Esophagus muscularis mucosa (tissue), 4 donors: ENCODE data around the gene OR2AG1. TPM values are rescaled to one million over a fixed set of nuclear protein-coding genes. Genes with fewer than 3 reads are reported as not detected.

Experiments
- DNase-seq: peaks from one replicate; pipeline ENCODE4 v3.0.0-alpha.2; 2017; ENCODE audit errors: extremely low spot score
- H3K27ac ChIP-seq, 4 donors: fragments of 200-600 bp; sonication (generic); replicated peaks in 1 of 4; 1 replicate in 3 of 4; 2 replicates in 1 of 4; pipeline ENCODE4 v1.5.1; 2016 to 2019; ENCODE audit warnings: mild to moderate bottlenecking in 1 of 4
- H3K27me3 ChIP-seq, 4 donors: fragments of 200-600 bp; sonication (generic); one replicate each; pipeline versions ENCODE4 v1.5.1 to v1.6.0; 2016 to 2019
- H3K36me3 ChIP-seq, 4 donors: fragments of 200-600 bp; sonication (generic); one replicate each; pipeline ENCODE4 v1.5.1; 2016 to 2019
- H3K4me1 ChIP-seq, 4 donors: fragments of 200-600 bp; sonication (generic); one replicate each; pipeline ENCODE4 v1.5.1; 2016 to 2019
- H3K4me3 ChIP-seq, 4 donors: fragments of 200-600 bp; sonication (generic); 1 replicate in 2 of 4; 2 replicates in 2 of 4; pipeline ENCODE4 v1.5.1; 2016 to 2019; ENCODE audit warnings: mild to moderate bottlenecking in 4 of 4, moderate library complexity in 1 of 4
- H3K9me3 ChIP-seq, 4 donors: fragments of 200-600 bp; sonication (generic); 1 replicate in 3 of 4; 2 replicates in 1 of 4; pipeline ENCODE4 v1.5.1; 2016 to 2019
- CTCF ChIP-seq, 3 experiments: fragments of 200-600 bp in 2 of 3; fragments of 450-650 bp in 1 of 3; sonication (generic) in 2 of 3; IDR thresholded peaks; one replicate each; pipeline ENCODE4 v1.5.1; 2017 to 2019; ENCODE audit warnings: antibody characterized with exemption in 3 of 3, mild to moderate bottlenecking in 2 of 3, moderate library complexity in 1 of 3
- EP300 ChIP-seq: sonication (generic); formaldehyde crosslinking; IDR thresholded peaks from one replicate; pipeline ENCODE4 v1.6.1; 2017; ENCODE audit warnings: antibody characterized with exemption
- POLR2A ChIP-seq: fragments of 450-650 bp; IDR thresholded peaks from one replicate; pipeline ENCODE4 v1.6.1; 2017; ENCODE audit warnings: antibody characterized with exemption, moderate library complexity, mild to moderate bottlenecking, low read depth
- POLR2AphosphoS5 ChIP-seq, 2 donors: sonication (generic); formaldehyde crosslinking; IDR thresholded peaks; one replicate each; pipeline ENCODE4 v1.6.1; 2017; ENCODE audit warnings: antibody characterized with exemption in 2 of 2
- WGBS: methylation state at CpG from one replicate; pipeline ENCODE4 v1.1.5; 2018; 5-methylcytosine and 5-hydroxymethylcytosine counted together
- intact Hi-C: fragments of 100-400 bp; cut with DNase I; formaldehyde crosslinking; loops from one replicate; pipeline ENCODE4 v1.15.1; 2023
- total RNA-seq, 4 donors: library from RNA; depleted of rRNA; stranded (reverse); fragments of >200 nt; gene quantifications; one replicate each; pipeline versions ENCODE4 v1.1.0 to v1.2.1, GENCODE V29; 2016

Gene OR2AG1
- total RNA-seq, 4 donors from 2014 or later = not detected

DNA sequence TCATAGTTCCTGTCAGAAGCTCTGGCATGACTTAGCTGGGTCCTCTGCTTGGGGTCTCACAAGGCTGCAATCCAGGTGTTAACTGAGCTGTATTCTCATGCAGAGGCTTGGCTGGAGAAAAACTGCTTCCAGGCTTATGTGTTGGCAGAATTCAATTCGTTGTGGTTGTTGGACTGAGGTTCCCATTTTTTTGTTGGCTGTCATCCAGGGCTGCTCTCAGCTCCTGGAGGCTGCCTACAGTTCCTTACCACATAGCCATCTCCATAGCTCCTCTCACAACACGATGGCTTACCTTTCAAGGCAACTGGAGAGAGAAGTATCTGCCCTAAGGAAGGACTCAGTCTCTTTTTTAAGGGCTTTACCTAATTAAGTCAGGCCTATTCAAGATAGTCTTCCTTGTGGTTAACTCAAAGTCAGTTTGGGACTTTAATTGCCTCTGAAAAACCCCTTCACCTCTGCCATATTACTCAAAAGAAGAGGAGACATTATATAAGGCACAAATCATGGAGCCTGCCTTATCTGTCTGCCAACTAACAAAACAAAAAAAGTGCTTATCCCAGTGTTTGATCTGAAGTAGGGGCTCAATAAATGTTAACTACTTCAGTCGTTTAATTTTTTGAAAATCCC is 46.2 kb upstream of the OR2AG1 start:
- Histone ChIP-seq H3K4me3 (no peak overlapping the region), H3K27ac (no peak overlapping the region), H3K27me3 (no peaks in the 10 kb centered on the region), H3K36me3 (peaks cover 0 to 9% (median 0%) of the 10 kb centered on the region in 4 donors), H3K9me3 (no peaks in the 10 kb centered on the region), H3K4me1 (no peaks in the 10 kb centered on the region)
- DNase-seq = no peak
- WGBS = 63% methylated on average over 3 of the region's 3 CpGs
- intact Hi-C loops = no loop called here
- no peak for TF ChIP-seq POLR2AphosphoS5 (IDR thresholded peaks at IDR 0.05)
- TF ChIP-seq POLR2A = no peak

- Histone ChIP-seq H3K27ac (no peak overlapping the region), H3K4me3 (no peak overlapping the region), H3K9me3 (no peaks in the 10 kb centered on the region), H3K36me3 (peaks cover 0 to 8% (median 0%) of the 10 kb centered on the region in 4 donors), H3K27me3 (no peaks in the 10 kb centered on the region), H3K4me1 (no peaks in the 10 kb centered on the region)
- no peak for DNase-seq
- 17% methylated on average over 2 of the region's 2 CpGs for WGBS
- no peak for TF ChIP-seq POLR2AphosphoS5 (IDR thresholded peaks at IDR 0.05)
- peak; percentile 49 to 63 (median 50) for TF ChIP-seq CTCF (IDR thresholded peaks at IDR 0.05)
- TF ChIP-seq POLR2A = no peak
- TF ChIP-seq EP300 = no peak
- intact Hi-C loops = no loop called here
Observed at GRCh38 chr11:6737872-6738466, 44.9 kb upstream of the OR2AG1 start.

- H3K4me3 ChIP-seq = no peak overlapping the region
- peaks cover 0 to 5% (median 0%) of the 10 kb centered on the region in 4 donors for H3K36me3 ChIP-seq
- DNase-seq = no peak
- no peak overlapping the region for H3K27ac ChIP-seq
- intact Hi-C loops = no loop called here
- 93% methylated on average over 1 of the region's 1 CpG for WGBS
- no peaks in the 10 kb centered on the region for H3K4me1 ChIP-seq
- no peak for TF ChIP-seq CTCF (IDR thresholded peaks at IDR 0.05)
- no peak for TF ChIP-seq POLR2AphosphoS5 (IDR thresholded peaks at IDR 0.05)
- no peak for TF ChIP-seq POLR2A
- no peak for TF ChIP-seq EP300
- no peaks in the 10 kb centered on the region for H3K9me3 ChIP-seq
- H3K27me3 ChIP-seq = no peaks in the 10 kb centered on the region
Observed at GRCh38 chr11:6738590-6738989, 44.2 kb upstream of the OR2AG1 start.

- Histone ChIP-seq H3K4me3 (no peak overlapping the region), H3K27me3 (no peaks in the 10 kb centered on the region), H3K27ac (no peak overlapping the region), H3K36me3 (no peaks in the 10 kb centered on the region), H3K4me1 (no peaks in the 10 kb centered on the region), H3K9me3 (no peaks in the 10 kb centered on the region)
- 62% methylated on average over 7 of the region's 7 CpGs for WGBS
- intact Hi-C loops = no loop called here
- DNase-seq = no peak
- TF ChIP-seq POLR2A = no peak
- no peak for TF ChIP-seq CTCF (IDR thresholded peaks at IDR 0.05)
- no peak for TF ChIP-seq EP300
- TF ChIP-seq POLR2AphosphoS5 (IDR thresholded peaks at IDR 0.05) = no peak
Observed at GRCh38 chr11:6742260-6742659, 40.6 kb upstream of the OR2AG1 start.

DNA sequence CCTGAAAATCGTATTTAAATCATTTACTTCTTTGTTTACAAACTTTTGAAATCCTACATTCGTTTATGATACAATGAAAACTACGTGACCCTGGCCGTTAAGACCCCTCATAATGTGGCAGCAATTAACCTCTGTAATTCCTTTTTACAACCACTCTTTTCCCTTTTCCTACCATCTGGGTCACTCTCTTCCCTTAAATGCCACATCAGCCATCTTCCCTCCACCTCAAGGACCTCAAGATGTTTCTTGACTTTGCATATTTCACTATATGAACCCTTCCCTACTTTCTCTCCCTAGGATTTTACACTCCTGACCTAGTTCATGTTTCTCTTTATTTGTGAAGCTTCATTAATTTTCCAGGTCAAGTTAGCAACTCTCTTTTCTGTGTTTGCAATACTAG is 37.8 kb upstream of the OR2AG1 start:
- no peaks in the 10 kb centered on the region for H3K4me1 ChIP-seq
- H3K27ac ChIP-seq = peak overlapping the region in 1 of 4 donors; percentile 52
- no peak for TF ChIP-seq CTCF (IDR thresholded peaks at IDR 0.05)
- no peak for DNase-seq
- no peaks in the 10 kb centered on the region for H3K36me3 ChIP-seq
- no peaks in the 10 kb centered on the region for H3K27me3 ChIP-seq
- intact Hi-C loops = no loop called here
- no peaks in the 10 kb centered on the region for H3K9me3 ChIP-seq
- WGBS = 79% methylated on average over 3 of the region's 4 CpGs
- peak overlapping the region in 2 of 4 donors; percentile 29 to 31 for H3K4me3 ChIP-seq
